Hepatocyte (in vitro differentiated cells): ENCODE data around the gene UNKL.

Experiments
- EZH2 ChIP-seq: fragments of 200-600 bp; sonication (generic); IDR thresholded peaks from 2 replicates; pipeline ENCODE4 v1.6.1; 2016; ENCODE audit warnings: antibody characterized with exemption, mild to moderate bottlenecking, borderline replicate concordance
- TF ChIP-seq, protein P1 (sequence below): fragments of 200-600 bp; sonication (generic); IDR thresholded peaks from 2 replicates; pipeline ENCODE4 v1.5.1; 2016; ENCODE audit warnings: antibody characterized with exemption, mild to moderate bottlenecking; ENCODE audit not compliant: poor library complexity

DNA sequence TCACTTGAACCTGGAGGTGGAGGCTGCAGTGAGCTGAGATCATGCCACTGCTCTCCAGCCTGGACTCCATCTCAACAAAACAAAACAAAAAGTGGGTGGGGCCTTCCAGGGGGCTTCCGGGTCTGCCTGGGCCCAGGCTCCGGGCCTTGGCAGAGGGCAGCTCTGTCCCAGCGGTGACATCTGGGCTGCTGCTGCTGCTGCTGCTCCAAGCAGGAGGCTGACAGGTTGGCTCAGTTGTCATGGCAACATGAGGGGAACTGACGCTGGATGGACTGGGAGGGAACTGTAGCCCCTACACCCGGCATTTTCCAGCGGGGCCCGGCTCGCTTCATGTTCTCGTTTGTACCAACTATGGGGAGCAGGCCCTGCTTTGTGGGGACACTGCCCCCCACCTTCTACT is 77.0 kb downstream of the UNKL start:
- TF ChIP-seq, protein P1, sequence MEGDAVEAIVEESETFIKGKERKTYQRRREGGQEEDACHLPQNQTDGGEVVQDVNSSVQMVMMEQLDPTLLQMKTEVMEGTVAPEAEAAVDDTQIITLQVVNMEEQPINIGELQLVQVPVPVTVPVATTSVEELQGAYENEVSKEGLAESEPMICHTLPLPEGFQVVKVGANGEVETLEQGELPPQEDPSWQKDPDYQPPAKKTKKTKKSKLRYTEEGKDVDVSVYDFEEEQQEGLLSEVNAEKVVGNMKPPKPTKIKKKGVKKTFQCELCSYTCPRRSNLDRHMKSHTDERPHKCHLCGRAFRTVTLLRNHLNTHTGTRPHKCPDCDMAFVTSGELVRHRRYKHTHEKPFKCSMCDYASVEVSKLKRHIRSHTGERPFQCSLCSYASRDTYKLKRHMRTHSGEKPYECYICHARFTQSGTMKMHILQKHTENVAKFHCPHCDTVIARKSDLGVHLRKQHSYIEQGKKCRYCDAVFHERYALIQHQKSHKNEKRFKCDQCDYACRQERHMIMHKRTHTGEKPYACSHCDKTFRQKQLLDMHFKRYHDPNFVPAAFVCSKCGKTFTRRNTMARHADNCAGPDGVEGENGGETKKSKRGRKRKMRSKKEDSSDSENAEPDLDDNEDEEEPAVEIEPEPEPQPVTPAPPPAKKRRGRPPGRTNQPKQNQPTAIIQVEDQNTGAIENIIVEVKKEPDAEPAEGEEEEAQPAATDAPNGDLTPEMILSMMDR = no peak
- TF ChIP-seq EZH2 = no peak
